ENCODE measurements around the gene APBB2.

Gene APBB2

GRCh38 chr4:41221850-41222645 lies 7.7 kb upstream of the APBB2 start:
- TF ChIP-seq EZH2phosphoT487 (IDR thresholded peaks at IDR 0.05; ENCODE audit: borderline replicate concordance, low read length), result no peak
- TF ChIP-seq CTCF (IDR thresholded peaks at IDR 0.05; ENCODE audit: low read depth, low read length, poor library complexity, severe bottlenecking), result no peak
- peaks cover 3% of the 10 kb centered on the region for H3K4me1 ChIP-seq (ENCODE audit: control insufficient read depth, low read length)
- H3K9me2 ChIP-seq (replicated peaks; ENCODE audit: control insufficient read depth, low read length), result no peaks in the 10 kb centered on the region
- no peaks in the 10 kb centered on the region for H3K9me3 ChIP-seq (ENCODE audit: control insufficient read depth, insufficient read depth, low read length)
- no peaks in the 10 kb centered on the region; the same call in 1 of the 2 replicates for H3F3A ChIP-seq (ENCODE audit: control insufficient read depth, insufficient read depth)
- H3K4me2 ChIP-seq (ENCODE audit: low read length), result no peak overlapping the region
- no peaks in the 10 kb centered on the region for H4K20me1 ChIP-seq (ENCODE audit: control insufficient read depth, insufficient read depth, low read depth, low read length)
- no peak overlapping the region for H3K27ac ChIP-seq (ENCODE audit: low read depth, low read length)
- H3K27me3 ChIP-seq (ENCODE audit: control insufficient read depth, low read length), result peaks cover 3% of the 10 kb centered on the region
- H3K36me3 ChIP-seq (ENCODE audit: control insufficient read depth, low read length), result no peaks in the 10 kb centered on the region
- H3K79me2 ChIP-seq (ENCODE audit: control insufficient read depth, low read length), result no peaks in the 10 kb centered on the region
- no peak overlapping the region for H3K4me3 ChIP-seq (ENCODE audit: low read length)

GRCh38 chr4:41219421-41219950 lies 5.1 kb upstream of the APBB2 start:
- Histone ChIP-seq H3K4me1 (ENCODE audit: control insufficient read depth, low read length) (peaks cover 23% of the 10 kb centered on the region), H3K9me2 (replicated peaks; ENCODE audit: control insufficient read depth, low read length) (no peaks in the 10 kb centered on the region), H3K79me2 (ENCODE audit: control insufficient read depth, low read length) (peaks cover 9% of the 10 kb centered on the region; the same call in 1 of the 2 replicates), H3K4me2 (ENCODE audit: low read length) (no peak overlapping the region), H4K20me1 (ENCODE audit: control insufficient read depth, insufficient read depth, low read depth, low read length) (no peaks in the 10 kb centered on the region), H3K27ac (ENCODE audit: low read depth, low read length) (no peak overlapping the region), H3K9me3 (ENCODE audit: control insufficient read depth, insufficient read depth, low read length) (no peaks in the 10 kb centered on the region), H3K36me3 (ENCODE audit: control insufficient read depth, low read length) (no peaks in the 10 kb centered on the region), H3K4me3 (ENCODE audit: low read length) (no peak overlapping the region), H3F3A (ENCODE audit: control insufficient read depth, insufficient read depth) (peaks cover 5% of the 10 kb centered on the region; the same call in 1 of the 2 replicates), H3K27me3 (ENCODE audit: control insufficient read depth, low read length) (peaks cover 3% of the 10 kb centered on the region; the same call in 1 of the 2 replicates)
- TF ChIP-seq EZH2phosphoT487 (IDR thresholded peaks at IDR 0.05; ENCODE audit: borderline replicate concordance, low read length) (no peak), CTCF (IDR thresholded peaks at IDR 0.05; ENCODE audit: low read depth, low read length, poor library complexity, severe bottlenecking) (no peak)

GRCh38 chr4:41218703-41219102 lies 4.4 kb upstream of the APBB2 start:
- Histone ChIP-seq H3K27me3 (ENCODE audit: control insufficient read depth, low read length) (peaks cover 3% of the 10 kb centered on the region; the same call in 1 of the 2 replicates), H3K9me3 (ENCODE audit: control insufficient read depth, insufficient read depth, low read length) (no peaks in the 10 kb centered on the region), H3K4me1 (ENCODE audit: control insufficient read depth, low read length) (peaks cover 23% of the 10 kb centered on the region), H3K4me2 (ENCODE audit: low read length) (no peak overlapping the region), H3K36me3 (ENCODE audit: control insufficient read depth, low read length) (no peaks in the 10 kb centered on the region), H3K9me2 (replicated peaks; ENCODE audit: control insufficient read depth, low read length) (no peaks in the 10 kb centered on the region), H3K4me3 (ENCODE audit: low read length) (no peak overlapping the region), H3K79me2 (ENCODE audit: control insufficient read depth, low read length) (peaks cover 16% of the 10 kb centered on the region), H3K27ac (ENCODE audit: low read depth, low read length) (no peak overlapping the region), H3F3A (ENCODE audit: control insufficient read depth, insufficient read depth) (peaks cover 5% of the 10 kb centered on the region; the same call in 1 of the 2 replicates), H4K20me1 (ENCODE audit: control insufficient read depth, insufficient read depth, low read depth, low read length) (no peaks in the 10 kb centered on the region)
- TF ChIP-seq EZH2phosphoT487 (IDR thresholded peaks at IDR 0.05; ENCODE audit: borderline replicate concordance, low read length), result no peak
- TF ChIP-seq CTCF (IDR thresholded peaks at IDR 0.05; ENCODE audit: low read depth, low read length, poor library complexity, severe bottlenecking), result no peak

Data from DOHH2 (cell line).